OCI-LY7 (cell line): Measurements from ENCODE around the gene ATP9B.

Experiments
- EZH2phosphoT487 ChIP-seq: fragments of 200-600 bp; sonication (generic); IDR thresholded peaks from 2 replicates; pipeline ENCODE4 v1.6.1; 2018; ENCODE audit warnings: low read depth, borderline replicate concordance, mild to moderate bottlenecking, mixed run types, antibody characterized with exemption, low read length, moderate library complexity, mixed read lengths
- TF ChIP-seq, protein P1 (sequence below): fragments of 200-600 bp; sonication (generic); conservative IDR thresholded peaks from 2 replicates; pipeline ENCODE4 v1.5.1; 2014; ENCODE audit warnings: mild to moderate bottlenecking, antibody characterized with exemption, low read length, moderate library complexity, mixed read lengths

DNA sequence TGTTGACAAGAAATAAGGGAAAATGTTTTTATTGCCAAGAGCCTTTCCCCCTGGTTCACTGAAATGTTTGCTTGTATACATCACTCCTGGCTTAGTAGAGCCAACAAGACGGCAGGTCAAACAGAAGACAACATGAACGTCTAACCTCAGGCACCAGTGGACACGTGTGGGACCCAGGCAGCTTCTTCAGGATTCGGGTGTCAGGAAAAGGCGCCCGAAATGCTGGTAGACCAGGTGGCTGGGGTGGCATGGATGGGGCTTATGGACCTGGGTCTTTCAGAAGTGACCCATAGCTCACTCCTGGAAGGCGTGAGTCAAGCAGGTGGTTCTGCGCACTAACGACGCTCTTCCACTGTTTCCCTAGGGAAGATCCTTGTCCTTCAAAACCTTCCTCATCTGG is 303.3 kb downstream of the ATP9B start:
- TF ChIP-seq, protein P1, sequence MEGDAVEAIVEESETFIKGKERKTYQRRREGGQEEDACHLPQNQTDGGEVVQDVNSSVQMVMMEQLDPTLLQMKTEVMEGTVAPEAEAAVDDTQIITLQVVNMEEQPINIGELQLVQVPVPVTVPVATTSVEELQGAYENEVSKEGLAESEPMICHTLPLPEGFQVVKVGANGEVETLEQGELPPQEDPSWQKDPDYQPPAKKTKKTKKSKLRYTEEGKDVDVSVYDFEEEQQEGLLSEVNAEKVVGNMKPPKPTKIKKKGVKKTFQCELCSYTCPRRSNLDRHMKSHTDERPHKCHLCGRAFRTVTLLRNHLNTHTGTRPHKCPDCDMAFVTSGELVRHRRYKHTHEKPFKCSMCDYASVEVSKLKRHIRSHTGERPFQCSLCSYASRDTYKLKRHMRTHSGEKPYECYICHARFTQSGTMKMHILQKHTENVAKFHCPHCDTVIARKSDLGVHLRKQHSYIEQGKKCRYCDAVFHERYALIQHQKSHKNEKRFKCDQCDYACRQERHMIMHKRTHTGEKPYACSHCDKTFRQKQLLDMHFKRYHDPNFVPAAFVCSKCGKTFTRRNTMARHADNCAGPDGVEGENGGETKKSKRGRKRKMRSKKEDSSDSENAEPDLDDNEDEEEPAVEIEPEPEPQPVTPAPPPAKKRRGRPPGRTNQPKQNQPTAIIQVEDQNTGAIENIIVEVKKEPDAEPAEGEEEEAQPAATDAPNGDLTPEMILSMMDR = no peak
- no peak for TF ChIP-seq EZH2phosphoT487
